T47D (cell line): Measurements from ENCODE around the gene MUC7.
A peak's percentile ranks its signal among the peaks of the same experiment; 100 is the strongest.

Experiments
- DNase-seq, 2 experiments: peaks; one replicate each; pipeline versions ENCODE4 v3.0.0 to v3.0.0-alpha.2; 2011 to 2012; ENCODE audit warnings: low read depth in 1 of 2, low spot score in 1 of 2
- JUND ChIP-seq: IDR thresholded peaks from 2 replicates; pipeline ENCODE4 v1.6.1; 2012; ENCODE audit warnings: low read depth
- in situ Hi-C: cut with HindIII; loops from 2 replicates; pipeline ENCODE4 v1.10.0; 2016; ENCODE audit warnings: low sequenced_read_pairs, low pct_unique_long_range_greater_than_20kb

The MUC7 gene

GRCh38 chr4:70508801-70509200 is 36.8 kb downstream of the MUC7 start:
- TF ChIP-seq JUND, result no peak
- in situ Hi-C loops, result no loop called here
- DNase-seq, result no peak

- in situ Hi-C loops, result no loop called here
- no peak for TF ChIP-seq JUND
- DNase-seq, result no peak
These were observed 39.4 kb downstream of the MUC7 start for GRCh38 chr4:70511365-70511764.

GRCh38 chr4:70515367-70516250 is 43.6 kb downstream of the MUC7 start:
- in situ Hi-C loops, result no loop called here
- DNase-seq, result no peak
- TF ChIP-seq JUND, result no peak

GRCh38 chr4:70518269-70518668 is 46.3 kb downstream of the MUC7 start, which contains the start of gene AMTN:
AMTN (plus strand) TSS chr4:70518569; CDS start chr4:70518778, 209 bp downstream.
- no peak for DNase-seq
- in situ Hi-C loops, result no loop called here
- TF ChIP-seq JUND, result no peak

- DNase-seq, result no peak
- no peak for TF ChIP-seq JUND
- in situ Hi-C loops, result no loop called here
These were observed 46.7 kb downstream of the MUC7 start for GRCh38 chr4:70518716-70519115.

GRCh38 chr4:70522626-70523025 is 50.6 kb downstream of the MUC7 start:
- TF ChIP-seq JUND, result no peak
- in situ Hi-C loops, result no loop called here
- DNase-seq, result peak in 1 of 2 experiments; percentile 74

GRCh38 chr4:70530997-70531396 is 59.0 kb downstream of the MUC7 start:
- in situ Hi-C loops, result no loop called here
- no peak for TF ChIP-seq JUND
- no peak for DNase-seq

GRCh38 chr4:70531981-70532380 is 60.0 kb downstream of the MUC7 start:
- DNase-seq, result no peak
- in situ Hi-C loops, result no loop called here
- TF ChIP-seq JUND, result no peak
